Fibroblast of skin of back (primary cell): ENCODE data around the gene AGR2. TPM values are rescaled to one million over a fixed set of nuclear protein-coding genes. Genes with fewer than 3 reads are reported as not detected.
"Not testable (repeated sequence)": the region's sequence is repeated elsewhere in the genome, so short reads cannot be mapped to it uniquely, and the experiment has no call there.

Source experiments
- DNase-seq: peaks from one replicate; pipeline ENCODE4 v3.0.0-alpha.2; 2013
- polyA plus RNA-seq, 2 experiments: library from polyadenylated mRNA; unstranded; fragments of 120-200 nt; gene quantifications; one replicate each; pipeline ENCODE4 v1.2.1, GENCODE V29; 2013; ENCODE audit not compliant: insufficient read length in 2 of 2

AGR2 gene
- polyA plus RNA-seq (2013, experiment 1 of 2; ENCODE audit: insufficient read length) = not detected
- polyA plus RNA-seq (2013, experiment 2 of 2; ENCODE audit: insufficient read length) = 0.58 TPM

DNA sequence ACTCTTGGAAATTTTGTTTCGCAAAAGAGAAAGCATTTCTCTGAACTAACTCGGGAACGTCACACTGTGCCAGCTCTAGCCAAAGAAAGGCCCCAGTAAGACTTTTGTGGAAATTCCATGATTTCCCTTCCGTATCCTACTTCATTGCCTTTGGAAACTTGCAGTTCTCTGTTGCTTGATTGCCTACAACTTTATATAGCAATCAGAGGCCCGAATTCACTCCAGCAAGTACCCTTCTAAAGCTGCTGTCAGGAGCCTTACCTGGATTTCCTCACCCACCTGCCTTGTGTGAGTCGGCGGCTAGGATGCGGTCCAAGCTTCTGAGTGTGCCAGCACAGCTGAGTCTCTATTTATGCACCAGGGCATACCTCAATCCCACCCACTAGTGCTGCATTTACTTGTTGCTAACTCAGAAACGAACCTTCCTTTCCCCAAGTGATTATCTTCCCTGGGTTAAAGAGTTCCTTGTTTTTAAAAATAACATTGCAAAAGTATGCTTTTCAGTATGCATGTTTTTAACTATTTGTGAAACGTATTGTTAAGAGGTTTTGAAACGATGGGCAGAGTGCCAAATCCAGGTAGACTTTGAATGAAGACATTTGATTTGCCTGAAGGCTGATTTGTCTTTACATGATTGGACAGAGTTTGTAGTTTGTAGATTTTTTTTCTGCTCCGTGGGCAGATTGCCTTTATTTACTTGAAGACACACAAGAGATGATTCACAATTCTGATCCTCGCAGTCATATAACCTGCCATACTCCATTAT is at the start of gene AGR2:
Gene AGR2 (minus strand): TSS at position 326 of the 766 bp plus-strand sequence. CDS start 3,203 bp downstream, outside the sequence.
- no peak for DNase-seq

DNA sequence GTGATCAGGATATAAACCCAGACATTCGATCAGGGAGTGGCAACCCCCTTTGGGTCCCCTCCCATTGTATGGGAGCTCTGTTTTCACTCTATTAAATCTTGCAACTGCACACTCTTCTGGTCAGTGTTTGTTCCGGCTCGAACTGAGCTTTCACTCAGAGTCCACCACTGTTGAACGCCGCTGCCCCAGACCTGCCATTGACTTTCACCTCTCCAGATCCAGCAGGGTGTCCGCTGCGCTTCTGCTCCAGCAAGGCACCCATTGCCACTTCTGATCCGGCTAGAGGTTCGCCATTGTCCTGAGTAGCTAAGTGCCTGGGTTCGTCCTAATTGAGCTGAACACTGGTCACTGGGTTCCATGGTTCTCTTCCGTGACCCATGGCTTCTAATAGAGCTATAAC is 48.4 kb upstream of the AGR2 start:
- DNase-seq = not testable (repeated sequence)

DNA sequence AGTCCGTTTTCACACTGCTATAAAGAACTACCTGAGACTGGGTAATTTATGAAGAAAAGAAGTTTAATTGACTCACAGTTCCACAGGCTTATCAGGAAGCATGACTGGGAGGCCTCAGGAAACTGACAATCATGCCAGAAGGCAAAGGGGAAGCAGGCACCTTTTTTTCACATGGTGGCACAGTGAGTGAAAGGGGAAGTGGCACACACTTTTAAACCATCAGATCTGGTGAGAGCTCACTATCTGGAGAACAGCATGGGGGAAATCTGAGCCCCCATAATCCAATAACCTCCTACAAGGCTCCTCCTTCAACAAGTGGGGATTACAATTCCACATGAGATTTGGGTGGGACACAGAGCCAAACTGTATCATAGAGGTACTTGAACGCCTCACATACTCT is 47.0 kb upstream of the AGR2 start:
- no peak for DNase-seq

DNA sequence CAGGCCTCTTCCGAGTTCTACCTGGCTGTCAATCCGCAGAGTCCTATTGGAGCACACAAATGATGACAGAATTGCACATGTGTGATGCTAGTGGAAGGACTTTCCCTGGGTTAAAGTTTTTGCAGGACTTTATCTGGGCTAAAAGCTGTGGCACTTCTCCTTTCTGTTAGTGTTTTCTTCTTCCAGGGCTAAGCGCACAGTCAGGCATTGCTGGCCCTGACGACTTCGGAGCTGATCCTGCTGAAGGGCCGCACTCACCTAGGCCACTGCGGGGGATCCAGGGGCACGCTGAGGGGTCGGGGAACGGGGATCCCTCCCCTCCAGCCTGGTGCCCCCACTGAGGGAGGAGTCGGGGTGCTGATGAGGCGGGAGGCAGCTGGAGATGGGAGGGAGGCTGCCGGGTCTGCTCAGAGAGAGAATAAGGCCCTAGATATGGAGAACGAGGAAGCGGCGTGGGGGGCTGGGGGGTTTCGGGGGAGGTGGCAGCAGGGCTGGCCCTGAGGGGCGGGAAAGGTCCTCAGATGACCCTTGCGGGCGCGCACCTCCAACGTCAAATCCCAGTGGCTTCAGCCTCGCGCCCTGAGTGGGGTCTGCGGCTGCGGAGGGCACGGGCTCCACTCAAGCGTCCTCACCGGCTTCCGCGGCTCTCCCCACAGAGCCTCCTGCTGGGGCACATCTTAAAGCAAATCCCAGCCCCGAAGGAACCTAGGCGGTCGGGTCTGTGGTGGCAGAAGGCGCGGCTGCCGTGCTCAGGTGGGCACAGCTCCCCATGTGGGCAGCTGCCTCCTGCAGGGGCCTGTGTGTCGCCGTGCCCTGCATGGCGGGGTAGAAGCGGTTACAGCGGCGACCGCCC is 46.0 kb upstream of the AGR2 start:
- no peak for DNase-seq

DNA sequence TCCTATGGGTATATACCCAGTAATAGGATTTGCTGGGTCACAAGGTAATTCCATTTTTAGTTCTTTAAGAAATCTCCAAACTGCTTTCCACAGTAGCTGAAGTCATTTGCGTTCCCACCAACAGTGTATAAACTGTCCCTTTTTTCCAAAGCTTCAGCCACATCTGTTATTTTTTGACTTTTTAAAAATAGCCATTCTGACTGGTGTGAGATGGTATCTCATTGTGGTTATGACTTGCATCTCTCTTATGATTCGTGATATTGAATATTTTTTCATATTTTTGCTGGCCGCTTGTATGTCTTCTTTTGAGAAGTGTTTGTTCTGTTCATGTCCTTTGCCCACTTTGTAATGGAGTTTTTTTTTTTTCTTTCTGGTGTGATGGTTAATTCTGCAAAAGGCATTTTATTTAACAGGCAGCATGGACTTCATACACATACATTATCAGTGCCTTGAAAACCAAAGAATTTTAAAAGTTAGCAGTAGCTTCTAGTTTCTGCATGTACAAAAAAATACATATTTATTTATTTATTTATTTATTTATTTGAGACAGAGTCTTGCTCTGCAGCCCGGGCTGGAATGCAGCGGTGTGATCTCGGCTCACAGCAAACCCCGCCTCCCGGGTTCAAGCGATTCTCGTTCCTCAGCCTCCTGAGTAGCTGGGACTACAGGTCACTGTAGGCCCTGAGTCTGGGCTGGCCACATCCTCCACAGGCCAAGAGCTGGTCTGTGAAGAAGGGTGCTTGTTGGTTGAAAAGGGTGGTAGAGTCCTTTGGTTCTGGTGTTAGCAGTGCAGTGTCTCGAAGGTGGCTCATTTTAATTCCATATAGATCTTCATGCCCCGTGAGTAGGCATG is 44.7 kb upstream of the AGR2 start:
- DNase-seq = peak; percentile 56

DNA sequence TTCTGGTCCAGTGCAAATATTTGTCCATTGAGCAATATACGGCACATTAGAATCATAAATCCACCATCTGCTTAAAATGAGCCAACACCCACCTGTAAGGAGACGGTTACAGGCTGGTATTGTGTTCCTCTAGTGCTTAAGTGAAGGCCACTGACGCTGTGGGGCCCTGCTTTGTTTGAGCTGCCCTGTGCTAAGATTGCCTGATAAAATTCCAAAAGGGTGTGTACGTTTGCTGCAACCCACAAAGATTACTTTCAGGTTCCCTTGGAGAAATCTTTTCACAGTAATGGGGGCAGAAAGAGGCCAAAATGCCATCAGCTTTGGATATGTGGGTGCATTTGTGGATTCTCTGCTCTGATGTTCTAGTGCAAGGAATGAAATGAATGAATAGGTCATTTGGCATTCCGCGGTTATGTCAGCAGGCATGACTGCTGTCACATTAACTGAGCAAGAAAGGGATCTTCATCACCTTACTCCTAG is 42.6 kb upstream of the AGR2 start:
- peak; percentile 27 for DNase-seq

DNA sequence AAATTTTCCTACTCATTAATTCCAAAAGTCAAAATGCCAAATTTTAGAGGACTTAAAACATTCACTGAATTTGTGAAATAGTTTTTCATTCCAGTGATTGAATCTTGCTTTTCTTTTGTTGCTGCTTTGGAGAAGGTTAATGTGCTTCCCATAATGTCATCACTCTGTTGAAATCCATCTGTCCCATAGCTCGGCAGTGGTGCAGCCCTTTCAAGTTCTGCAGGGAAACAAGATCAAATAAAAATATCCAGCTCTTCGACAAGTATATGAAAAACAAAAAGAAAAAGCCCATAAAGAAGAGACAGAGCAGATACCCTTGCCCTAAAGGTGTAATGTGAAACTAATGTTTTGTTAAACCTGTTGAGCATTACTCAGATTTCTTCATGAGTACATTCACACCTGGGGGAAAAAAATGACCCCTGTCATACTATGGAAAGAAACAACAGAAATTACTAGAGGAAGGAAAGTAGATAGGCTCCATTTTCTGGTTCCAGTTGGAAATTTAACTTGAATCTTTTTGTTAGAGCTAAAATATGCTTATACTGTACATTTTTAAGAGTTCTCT is 41.9 kb upstream of the AGR2 start:
- DNase-seq = no peak

DNA sequence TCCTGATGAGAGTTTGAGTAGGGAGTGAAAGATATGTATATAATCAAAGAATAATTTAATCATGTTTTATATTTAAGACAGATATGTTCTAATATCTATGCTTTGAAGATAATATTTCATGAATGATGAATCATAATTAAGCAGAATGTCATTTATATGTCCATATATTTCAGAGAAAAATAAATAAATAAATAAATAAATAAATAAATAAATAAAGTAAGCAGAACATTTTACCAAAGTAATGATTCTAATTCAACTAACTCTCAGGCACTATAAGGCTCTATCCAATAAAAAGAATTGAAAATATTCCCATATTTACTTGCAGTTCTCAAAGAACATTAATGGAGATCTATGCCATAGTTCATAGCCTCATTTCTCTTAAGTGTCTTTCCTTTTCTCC is 40.9 kb upstream of the AGR2 start:
- DNase-seq = no peak

DNA sequence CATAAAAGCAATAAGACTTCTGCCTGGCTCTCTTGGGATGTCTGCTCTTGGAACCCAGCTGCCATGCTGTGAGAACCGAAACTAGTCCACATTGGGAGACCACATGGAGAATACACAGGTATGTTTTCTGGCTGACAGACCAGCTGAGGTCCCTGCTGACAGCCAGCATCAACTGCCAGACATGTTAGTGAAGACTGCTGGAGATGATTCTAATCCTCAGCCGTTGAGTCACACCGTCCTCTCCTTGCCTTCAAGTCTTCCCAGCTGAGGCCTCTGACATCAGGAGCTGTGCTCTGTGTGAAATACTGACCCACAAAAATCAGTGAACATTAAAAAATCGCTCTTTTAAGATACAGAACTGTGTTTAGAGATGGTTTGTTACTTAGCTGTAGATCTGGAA is 36.9 kb upstream of the AGR2 start:
- DNase-seq = peak; percentile 84

DNA sequence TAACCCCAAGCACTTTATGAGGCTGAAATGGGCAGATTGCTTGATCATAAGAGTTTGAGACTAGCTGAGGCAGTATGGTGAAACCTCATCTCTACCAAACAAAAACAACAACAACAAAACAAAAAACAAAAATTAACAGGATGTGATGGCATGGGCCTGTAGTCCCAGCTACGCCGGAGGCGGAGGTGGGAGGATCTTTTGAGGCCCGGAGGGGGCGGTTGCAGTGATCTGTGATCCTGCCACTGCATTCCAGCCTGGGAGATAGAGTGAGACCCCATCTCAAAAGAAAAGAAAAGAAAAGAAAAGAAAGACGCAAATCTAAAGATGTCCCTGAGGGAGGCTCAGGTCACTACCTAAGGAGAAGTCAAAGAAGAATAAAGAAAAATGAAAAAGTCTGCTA is 35.3 kb upstream of the AGR2 start:
- DNase-seq = no peak

DNA sequence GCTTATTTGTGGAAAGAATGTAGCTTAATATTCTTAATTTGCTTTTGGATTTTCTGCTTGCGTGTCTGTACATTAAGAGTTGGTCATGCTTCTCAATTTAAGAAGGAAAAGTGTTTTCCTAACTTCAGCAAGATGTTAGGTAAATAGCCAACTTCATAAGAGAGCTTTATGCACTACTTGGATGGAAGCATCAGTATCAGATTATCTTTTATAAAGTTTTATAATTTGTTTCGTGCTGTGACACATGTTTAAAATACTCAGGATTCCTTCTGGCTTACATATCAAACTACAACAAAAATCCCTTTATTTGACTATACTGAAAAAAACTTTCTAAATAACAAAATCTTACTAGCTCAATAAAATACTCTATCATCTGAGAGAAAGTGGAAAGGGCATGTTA is 34.8 kb upstream of the AGR2 start:
- peak; percentile 43 for DNase-seq

DNA sequence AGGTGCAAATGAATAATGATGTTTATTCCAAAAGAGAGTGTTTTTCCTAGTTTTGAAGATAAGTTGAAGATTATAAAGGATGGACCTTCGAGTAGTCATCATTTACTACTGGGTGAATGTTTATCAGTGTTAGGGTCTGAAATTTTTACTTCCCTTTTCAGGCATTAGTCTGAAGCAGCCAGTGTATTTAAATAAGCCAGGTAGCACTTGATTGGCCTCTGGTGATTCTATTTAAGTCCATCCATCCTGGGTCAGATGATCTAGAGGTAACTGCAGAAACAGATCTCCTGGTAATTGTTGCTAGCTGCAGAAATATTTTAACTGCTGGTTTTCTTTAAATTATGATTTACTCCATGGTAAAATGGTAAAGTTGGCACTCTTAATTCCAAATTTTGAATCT is 34.1 kb upstream of the AGR2 start:
- DNase-seq = no peak

DNA sequence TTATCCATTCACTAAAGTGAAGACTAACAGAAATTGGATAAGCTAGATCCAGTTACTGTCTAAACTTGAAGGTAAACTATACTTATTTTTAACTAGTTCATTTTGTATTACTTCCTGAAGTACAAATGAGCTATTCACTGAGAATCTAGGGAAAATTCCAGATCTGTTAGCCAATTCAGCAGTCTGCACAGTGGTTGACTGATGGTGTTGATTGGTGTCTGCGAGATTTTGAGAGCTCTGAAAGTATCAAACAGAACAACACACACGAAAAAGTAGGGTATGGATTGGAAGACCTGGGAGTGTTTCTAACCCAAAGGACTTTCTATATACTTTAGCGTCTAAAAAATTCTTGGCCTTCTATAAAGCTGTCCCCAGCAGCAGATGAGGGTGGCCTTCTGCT is 33.6 kb upstream of the AGR2 start:
- DNase-seq = peak; percentile 26

DNA sequence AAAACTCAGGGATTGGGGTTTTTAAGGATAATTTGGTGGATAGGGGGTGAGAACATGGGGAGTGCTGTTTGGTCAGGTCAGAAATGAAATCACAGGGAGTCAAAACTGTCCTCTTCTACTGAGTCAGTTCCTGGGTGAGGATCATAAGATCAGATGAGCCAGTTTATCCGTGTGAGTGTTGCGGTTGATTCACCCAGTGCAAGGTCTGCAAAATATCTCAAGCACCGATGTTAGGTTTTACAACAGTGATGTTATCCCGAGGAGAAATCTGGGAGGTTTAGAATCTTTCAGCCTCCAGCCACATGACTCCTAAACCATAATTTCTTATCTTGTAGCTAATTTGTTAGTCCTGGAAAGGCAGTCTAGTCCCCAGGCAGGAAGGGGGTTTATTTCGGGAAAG is 31.7 kb upstream of the AGR2 start:
- no peak for DNase-seq

DNA sequence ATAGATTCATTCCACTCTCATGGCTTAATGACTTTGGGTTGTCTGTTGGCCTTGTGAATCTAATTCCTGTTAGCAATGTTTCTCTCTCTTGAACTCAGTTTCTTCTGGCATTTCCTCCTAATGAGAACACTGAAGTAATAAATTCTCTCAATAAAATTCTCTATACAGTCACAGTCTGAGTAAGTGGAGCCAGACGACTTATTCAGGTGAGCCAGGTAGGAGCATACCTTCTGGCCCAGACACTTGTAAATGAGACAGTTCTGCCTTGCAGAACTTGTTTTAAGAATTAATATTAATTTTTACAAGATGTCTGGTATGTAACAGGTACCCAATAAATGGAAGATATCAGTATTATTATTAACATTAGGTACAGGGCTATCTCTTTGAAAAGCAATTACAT is 28.6 kb upstream of the AGR2 start:
- no peak for DNase-seq

DNA sequence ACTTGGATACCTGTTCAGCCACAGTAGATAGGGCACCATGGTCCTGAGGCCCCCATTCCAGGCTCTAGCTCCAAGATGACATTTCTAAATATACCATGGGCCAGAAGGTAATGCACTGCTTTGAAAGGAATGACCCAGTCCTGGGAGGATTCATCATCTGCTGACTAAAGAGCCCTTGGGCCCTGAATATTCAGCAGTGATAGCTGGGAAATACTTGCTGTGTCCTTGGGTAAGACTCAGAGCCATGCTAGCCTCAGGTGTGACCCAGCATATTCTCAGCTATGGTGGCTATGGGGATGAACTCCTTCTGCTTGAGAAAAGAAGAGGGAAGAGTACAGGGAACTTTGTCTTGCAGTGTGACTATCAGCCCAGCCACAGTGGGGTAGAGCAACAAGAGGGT is 21.3 kb upstream of the AGR2 start:
- no peak for DNase-seq

DNA sequence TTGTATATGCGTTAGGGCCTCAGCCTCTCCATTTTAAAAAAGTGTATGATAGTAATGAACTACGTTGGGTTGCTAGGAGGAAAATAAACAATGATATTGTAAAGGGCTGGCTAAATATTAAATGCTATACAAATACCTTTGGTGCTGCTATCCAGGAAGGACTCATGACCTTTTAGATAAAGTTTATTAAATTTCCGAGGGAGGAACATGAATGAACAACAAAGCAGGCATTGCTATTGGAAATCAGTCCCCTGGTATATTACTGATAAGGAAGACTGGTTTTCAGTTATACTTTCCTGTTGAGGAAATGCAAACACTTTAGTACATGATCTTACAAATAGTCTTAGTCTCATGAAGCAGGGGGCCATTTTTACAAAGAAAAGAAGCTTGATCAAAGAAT is 17.2 kb upstream of the AGR2 start:
- DNase-seq = no peak

DNA sequence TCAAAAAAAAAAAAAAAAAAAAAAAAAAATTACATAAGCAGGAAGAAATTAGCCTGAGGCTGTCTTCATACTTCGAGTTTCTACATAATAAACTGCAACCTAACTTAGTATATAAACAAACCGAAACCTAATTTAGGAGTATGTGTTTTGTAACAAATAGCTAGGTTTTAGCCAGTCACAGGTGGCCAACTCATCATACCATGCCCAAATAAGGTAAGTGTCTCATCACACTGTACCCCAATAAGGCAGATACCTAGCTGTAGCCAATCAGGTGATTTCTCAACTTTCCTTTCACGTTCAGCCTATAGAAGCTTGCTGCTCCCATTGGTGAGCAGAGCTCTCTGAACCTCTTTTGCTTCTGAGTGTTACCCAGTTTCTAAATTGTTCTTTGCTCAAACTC is 13.9 kb upstream of the AGR2 start:
- DNase-seq = no peak

DNA sequence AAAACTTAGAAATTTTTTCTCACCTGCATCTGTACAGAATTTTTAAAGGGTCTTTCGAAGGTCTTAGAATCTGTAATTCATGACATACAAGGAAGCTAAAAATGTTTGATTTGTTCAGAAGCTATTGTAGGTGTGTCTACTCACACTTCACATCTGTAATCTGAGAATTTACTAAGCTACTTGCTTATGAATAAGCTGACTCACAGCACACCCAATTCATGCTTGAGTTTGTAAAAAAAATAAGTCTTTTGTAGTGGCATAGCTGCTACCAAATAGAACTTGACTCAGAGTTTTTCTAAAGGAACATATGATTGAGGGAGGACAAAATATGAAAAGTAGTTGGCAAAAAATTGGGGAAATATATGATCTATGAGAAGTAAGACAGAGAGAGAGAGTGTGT is 12.7 kb upstream of the AGR2 start:
- DNase-seq = peak; percentile 61

DNA sequence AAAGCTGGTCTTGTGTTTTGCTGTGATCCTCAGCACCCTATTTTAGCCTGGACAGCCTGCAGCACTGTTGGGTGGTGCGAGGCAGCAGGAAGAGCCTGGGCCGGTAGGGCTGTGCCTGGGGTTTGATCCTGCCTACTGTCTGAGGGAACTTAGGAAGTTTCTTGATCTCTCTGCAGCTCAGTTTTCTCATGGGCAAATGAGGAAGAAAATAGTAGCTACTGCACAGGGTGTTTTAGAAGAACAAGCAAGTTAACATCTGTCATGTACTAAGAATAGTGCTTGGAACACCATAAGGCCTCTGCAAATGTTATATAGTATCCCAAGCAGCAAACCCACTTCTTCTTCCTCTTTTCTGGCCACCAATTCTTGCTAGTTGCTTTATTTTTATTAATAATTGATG is 12.0 kb upstream of the AGR2 start:
- no peak for DNase-seq

DNA sequence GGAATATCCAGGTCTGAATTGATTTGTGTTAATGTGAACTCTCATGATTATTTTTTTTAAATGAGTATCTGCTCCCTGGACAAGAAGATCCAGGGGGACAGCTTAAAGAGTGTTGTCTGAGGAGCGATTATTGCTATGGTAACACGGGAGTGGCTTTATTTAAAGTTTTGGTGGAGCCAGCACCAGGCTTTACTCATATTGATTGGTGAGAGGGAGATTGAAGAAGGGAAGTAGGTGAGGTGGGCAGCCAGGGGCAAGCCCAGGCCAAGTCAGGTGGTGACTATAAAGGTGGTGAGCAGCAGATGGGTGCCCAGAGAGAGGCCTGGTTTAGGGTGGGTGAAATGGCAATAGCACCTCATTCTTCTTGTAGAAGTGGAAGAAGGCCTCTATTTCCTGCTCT is 10.2 kb upstream of the AGR2 start:
- DNase-seq = no peak

DNA sequence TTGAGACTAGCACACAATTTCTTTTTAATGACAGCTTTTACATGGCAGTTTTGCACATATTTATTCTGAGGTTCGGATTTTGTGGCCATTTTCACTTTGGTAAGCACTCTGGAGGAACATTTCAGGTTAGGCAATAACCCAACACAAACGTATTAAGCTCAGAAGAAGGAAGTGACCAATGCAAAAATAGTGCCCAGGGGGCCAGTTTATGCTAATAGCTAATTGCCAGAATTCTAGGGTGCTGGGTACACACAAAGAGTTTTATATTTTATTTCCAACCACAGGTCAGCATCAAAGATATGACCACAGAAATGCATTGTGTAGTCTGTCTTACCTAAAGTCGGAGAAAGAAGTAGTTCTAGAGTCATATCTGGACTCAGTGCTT is 8.4 kb upstream of the AGR2 start:
- DNase-seq = no peak
